NCI-H69 (cell line): Measurements from ENCODE around the gene VANGL2.
A peak's percentile ranks its signal among the peaks of the same experiment; 100 is the strongest.

Source experiments
- DNase-seq: peaks from one replicate; lab custom pipeline; 2025; lab: John Stamatoyannopoulos, UW

VANGL2 gene

DNA sequence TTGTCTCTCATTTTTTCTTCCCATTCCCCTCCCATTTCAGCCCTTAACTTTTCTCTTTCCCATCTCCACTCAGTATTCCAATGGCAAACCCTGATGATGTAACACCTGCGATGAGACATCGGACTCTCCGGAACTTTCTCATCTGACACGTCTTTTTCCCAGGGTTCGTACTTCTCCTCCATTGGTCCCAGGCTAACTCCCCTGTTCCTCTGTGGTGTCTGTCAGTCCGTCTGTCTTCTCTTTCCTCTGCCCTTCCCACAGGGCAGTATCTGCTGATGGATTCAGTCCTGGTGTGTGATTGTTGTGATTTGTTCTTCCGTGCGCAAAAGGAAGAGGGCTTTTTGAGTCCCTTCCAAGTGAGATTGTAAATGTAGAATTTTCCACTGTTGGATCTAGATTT is 27.7 kb downstream of the VANGL2 start:
- DNase-seq = no peak

DNA sequence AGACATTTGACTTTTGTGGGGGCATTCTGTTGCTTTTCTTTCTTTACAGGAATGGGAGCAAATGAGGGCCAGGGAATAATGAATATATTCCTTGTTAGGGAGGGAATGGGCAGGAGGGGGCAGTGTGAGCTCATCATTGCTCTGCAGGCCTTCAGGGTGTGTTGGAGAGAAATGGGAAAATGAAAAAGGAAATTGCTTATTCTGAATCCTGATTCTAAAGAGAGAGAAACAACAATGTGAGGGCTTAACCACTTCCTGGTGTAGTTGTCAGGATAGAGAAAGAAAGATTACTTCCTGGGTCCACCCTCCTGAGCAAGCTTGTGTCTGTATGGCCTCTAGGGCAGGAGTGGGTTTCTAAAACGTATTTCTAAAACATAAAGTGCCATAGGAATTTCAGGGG is 28.3 kb downstream of the VANGL2 start:
- DNase-seq = peak; percentile 46

DNA sequence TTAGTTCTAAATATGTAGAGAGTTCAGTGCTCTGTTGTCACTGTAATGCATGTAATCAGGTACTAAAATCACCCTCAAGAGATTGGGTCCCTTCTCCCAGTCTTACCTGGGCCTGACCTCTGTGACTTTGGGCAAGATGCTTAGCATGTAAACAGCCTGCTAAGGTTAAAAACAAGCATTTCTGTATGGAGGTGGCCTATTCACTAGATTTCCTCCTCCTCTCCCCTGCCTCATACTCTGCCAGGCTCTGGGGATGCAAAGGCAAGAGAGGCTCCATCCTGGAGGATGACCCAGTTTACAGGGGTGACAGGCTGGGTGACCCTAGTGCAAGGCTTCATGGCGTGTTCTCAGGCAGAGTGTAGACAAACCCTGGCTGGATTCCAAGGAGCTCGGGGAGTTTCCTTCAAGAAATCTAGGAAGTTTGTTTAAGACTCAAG is 28.8 kb downstream of the VANGL2 start:
- no peak for DNase-seq

GRCh38 chr1:160429702-160430535 is 29.6 kb downstream of the VANGL2 start:
- DNase-seq = no peak

GRCh38 chr1:160431006-160431405 is 30.6 kb downstream of the VANGL2 start:
- DNase-seq = no peak

DNA sequence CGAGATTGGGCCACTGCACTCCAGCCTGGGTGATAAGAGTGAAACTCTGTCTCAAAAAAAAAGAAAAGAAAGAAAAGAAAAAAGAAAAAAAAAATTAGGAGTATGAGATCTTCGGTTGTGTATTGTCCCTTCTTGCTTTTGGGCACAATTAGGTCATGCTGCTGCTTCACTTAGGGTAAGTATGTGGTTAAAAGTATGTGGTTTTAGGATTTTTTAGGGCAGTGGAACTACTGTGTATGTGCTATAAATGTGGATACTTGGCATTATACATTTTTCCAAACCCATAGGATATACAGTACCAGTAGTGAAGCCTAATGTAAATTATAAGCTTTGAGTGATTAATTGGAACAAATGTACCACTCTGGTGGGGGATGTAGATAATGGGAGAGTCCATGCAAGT is 31.2 kb downstream of the VANGL2 start:
- no peak for DNase-seq

DNA sequence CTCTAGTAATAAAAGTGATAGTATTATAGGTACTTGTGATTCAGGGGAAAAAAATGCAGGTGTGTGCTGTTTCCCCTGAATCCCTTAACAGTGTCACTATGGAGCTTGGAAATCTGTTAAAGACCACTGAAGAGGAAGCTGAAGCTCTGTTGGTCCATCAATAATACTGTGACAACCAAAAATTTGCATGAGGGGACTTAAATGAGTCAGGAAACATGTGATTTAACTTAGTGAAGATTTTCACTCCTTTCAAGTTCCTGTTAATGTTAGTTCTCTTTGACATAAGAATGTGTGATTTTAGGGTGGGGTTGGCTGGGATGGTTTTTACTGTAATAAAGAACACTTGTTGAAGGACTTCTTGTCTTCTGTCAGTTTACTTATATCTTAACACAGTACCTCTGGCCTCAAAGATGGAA is 32.0 kb downstream of the VANGL2 start:
- no peak for DNase-seq

DNA sequence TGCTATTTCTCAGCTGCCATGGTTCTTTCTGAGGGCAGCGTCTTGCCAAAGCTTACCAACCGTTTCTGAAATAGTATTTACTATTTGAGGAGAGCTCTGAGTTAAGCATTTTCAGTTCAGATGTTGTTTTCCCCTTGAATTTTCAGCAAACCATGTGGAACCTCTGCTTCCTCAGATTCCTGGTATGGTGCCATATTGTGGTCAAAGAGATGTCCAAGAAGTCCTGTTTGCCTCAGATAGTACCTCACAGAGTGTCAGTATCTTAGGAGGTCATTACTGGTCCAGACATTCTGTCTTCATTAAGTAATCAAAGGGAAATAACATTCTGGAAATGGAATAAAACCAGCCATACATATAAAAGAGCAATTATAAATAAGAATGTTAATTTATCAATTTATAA is 36.6 kb downstream of the VANGL2 start:
- DNase-seq = no peak

DNA sequence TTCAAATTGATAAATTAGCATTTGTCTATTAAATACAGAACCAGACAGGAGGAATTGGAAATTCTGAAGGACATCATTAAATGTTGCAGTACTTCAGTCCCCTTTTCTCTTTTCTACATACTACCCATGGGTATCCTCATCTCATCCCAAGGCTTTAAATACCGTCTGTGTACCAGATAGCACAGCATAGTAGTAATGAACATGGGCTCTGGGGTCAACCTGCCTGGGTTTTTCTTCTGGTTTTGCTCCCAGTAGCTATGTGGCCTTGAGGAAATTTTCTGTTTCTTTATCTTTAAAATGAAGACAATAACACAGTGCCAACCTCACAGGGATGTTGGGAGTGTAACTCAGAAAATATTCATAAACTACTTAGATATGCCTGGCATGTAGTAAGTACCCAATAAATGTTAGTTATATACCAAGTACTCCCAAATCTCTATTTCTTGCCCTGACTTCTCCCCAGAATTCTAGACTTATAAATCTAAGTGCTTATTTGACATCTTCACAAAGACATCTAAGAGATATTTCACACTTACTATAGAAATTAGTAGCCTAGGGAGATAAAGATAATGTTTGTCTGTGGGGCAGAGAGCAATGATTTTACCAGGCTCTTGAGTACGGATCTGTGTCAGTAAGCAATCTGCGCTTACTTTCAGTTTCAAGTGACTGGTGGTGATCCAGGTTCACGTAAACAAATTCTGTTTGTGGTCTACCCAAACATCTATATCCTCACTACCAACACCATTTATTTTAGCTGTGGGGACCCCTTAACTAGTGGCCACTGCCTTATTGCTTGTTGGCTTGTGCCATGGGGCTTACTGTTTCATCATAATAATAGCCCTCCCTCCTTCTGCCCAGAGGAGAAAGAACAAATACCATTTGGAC is 37.3 kb downstream of the VANGL2 start:
- DNase-seq = no peak

GRCh38 chr1:160438317-160438918 is 38.1 kb downstream of the VANGL2 start:
- DNase-seq = no peak

- no peak for DNase-seq
Observed at GRCh38 chr1:160438935-160439334, 38.6 kb downstream of the VANGL2 start.

DNA sequence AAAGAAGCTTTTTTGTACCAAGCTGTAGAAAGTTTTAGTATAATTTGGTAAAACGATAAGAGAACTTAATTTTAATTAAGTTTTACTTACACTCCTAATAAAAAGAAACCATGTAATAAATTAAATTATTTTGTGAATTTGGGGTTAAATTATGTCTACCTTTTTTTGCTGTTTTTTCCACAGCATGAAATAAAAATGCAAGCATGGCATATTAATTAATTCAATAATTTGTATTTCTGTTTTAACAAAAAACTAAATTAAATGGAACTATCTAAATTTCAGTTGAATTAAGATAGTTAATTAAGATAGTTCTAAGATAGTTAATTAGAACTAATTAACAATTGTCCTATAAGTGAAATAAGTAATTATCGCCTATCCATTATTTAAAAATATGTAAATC is 39.4 kb downstream of the VANGL2 start:
- no peak for DNase-seq

- DNase-seq = no peak
Observed at GRCh38 chr1:160446945-160447600, 46.7 kb downstream of the VANGL2 start.

DNA sequence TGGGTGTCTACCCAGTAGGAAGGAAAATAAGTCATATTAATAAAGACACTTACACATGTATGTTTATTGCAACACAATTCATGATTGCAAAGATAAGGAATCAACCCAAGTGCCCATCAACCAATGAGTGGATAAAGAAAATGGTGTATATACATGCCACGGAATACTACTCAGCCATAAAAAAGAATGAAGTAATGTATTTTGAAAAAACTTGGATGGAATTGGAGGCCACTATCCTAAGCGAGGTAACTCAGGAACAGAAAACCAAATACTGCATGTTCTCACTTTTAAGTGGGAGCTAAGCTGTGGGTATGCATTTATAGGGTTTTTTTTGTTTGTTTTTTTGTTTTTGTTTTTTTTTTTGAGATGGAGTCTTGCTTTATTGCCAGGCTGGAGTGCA is 49.1 kb downstream of the VANGL2 start:
- DNase-seq = no peak

DNA sequence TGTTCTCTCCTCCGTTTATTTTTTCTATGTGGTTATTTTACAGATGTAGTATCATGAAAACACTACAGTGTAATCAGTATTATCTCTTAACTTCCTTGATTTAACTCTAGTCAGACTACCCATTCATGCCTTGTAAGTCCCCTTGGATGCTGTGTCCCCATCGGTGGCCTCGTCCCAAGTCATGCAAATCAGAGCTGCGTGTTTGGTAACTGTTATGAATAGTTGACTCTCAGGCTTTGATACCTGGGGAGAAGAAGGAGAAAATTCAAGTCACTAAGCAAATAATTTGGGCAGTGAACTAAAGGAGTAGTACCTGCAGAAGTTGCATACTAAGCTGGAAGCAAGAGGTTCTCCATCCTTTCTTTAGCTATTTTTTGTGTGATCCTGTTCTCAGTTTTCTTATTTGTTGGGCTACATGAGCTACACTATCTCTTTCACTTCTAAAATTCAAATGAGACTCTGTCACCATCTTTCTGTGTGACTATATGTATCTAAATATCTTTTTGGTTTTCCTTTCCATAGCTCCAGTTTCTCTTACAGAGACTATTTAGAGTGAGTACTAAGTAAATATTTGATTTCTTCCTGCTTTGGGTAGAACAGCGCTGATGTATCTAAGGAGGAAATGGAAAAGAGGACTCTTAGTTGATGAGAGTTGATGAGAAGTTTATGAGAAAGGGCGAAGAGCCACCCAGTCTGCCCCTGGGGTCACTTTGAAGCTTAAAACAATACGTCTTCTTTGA is 50.9 kb downstream of the VANGL2 start:
- no peak for DNase-seq

GRCh38 chr1:160451859-160452232 is 51.5 kb downstream of the VANGL2 start:
- DNase-seq = no peak

GRCh38 chr1:160453443-160453842 is 53.1 kb downstream of the VANGL2 start:
- no peak for DNase-seq

GRCh38 chr1:160454371-160455152 is 54.2 kb downstream of the VANGL2 start:
- DNase-seq = no peak

DNA sequence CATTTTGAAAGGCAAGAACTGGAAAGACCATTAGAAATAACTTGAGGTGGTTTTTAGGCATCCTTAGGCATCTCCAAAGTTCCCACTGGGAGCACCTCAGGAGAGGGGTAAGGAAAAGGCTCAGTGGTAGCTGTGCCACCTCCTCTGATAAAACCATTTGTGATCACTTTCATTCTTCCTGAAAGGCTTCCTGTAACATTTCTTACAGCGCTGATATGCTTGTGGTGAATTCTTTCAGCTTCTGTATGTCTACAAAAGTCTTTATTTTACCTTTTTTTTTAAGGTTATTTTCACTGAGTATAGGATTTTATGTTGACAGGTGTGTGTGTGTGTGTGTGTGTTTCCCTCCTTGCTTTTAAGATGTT is 54.8 kb downstream of the VANGL2 start:
- no peak for DNase-seq

DNA sequence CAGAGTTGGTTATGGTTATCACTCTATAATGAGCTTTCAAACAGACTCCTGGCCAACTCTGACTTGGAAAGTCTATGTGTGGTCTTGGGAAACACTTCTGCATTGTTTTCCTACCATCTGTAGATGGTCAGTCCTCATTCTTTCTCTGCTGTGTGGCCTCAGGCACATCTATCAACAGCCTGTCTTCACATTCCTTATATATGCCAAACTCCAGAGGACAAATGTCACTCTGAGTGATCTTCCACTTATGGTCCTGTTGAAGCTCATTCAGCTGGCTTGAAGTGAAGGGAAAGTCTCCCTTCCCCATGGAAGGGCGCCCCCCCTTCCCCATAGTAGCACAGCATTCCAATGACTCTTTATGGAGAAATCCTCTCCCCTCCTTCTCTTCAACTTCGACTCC is 58.7 kb downstream of the VANGL2 start:
- no peak for DNase-seq

- no peak for DNase-seq
Observed at GRCh38 chr1:160459687-160460086, 59.3 kb downstream of the VANGL2 start.
